ENCODE data around the gene GRHPR.
"Not testable (repeated sequence)": the region's sequence is repeated elsewhere in the genome, so short reads cannot be mapped to it uniquely, and the experiment has no call there.

GRCh38 chr9:37397948-37398347 lies 24.5 kb upstream of the GRHPR start:
- TF ChIP-seq CTCF, POLR2A (IDR thresholded peaks at IDR 0.05): not testable (repeated sequence)
